Mucosa of gallbladder (tissue), 1 donor: ENCODE data around the gene JAZF1. TPM values are rescaled to one million over a fixed set of nuclear protein-coding genes. Genes with fewer than 3 reads are reported as not detected.

Experiments used
- DNase-seq: peaks from one replicate; pipeline ENCODE4 v3.0.0-alpha.2; 2020; ENCODE audit warnings: low spot score
- total RNA-seq: library from RNA; stranded (reverse); gene quantifications from one replicate; pipeline ENCODE4 v1.2.1, GENCODE V29; 2021
- donor health status: DM: no; HTN: no; CAD: no.

The JAZF1 gene
- total RNA-seq, 1 donor from 2014 or later = 28.1 TPM

- no peak for DNase-seq
Observed at GRCh38 chr7:28165961-28166955, 14.3 kb downstream of the JAZF1 start.

GRCh38 chr7:28165261-28165660 is 15.3 kb downstream of the JAZF1 start:
- DNase-seq = no peak

- no peak for DNase-seq
Observed at GRCh38 chr7:28163949-28164348, 16.6 kb downstream of the JAZF1 start.

GRCh38 chr7:28161331-28161730 is 19.3 kb downstream of the JAZF1 start:
- no peak for DNase-seq

GRCh38 chr7:28160551-28160991 is 20.0 kb downstream of the JAZF1 start:
- no peak for DNase-seq

- DNase-seq = no peak
Observed at GRCh38 chr7:28157831-28158416, 22.7 kb downstream of the JAZF1 start.

GRCh38 chr7:28157076-28157745 is 23.4 kb downstream of the JAZF1 start:
- DNase-seq = no peak

GRCh38 chr7:28156401-28156800 is 24.2 kb downstream of the JAZF1 start:
- no peak for DNase-seq

GRCh38 chr7:28155964-28156363 is 24.6 kb downstream of the JAZF1 start:
- peak; percentile 77 for DNase-seq

- no peak for DNase-seq
Observed at GRCh38 chr7:28155019-28155660, 25.5 kb downstream of the JAZF1 start.

- DNase-seq = no peak
Observed at GRCh38 chr7:28152594-28152993, 28.0 kb downstream of the JAZF1 start.

GRCh38 chr7:28151965-28152364 is 28.6 kb downstream of the JAZF1 start:
- DNase-seq = no peak

- no peak for DNase-seq
Observed at GRCh38 chr7:28149291-28150101, 31.1 kb downstream of the JAZF1 start.

GRCh38 chr7:28145931-28146330 is 34.7 kb downstream of the JAZF1 start:
- DNase-seq = no peak

- no peak for DNase-seq
Observed at GRCh38 chr7:28145090-28145626, 35.4 kb downstream of the JAZF1 start.

GRCh38 chr7:28144266-28144665 is 36.3 kb downstream of the JAZF1 start:
- no peak for DNase-seq

- DNase-seq = no peak
Observed at GRCh38 chr7:28142650-28143049, 37.9 kb downstream of the JAZF1 start.

GRCh38 chr7:28140979-28141378 is 39.6 kb downstream of the JAZF1 start:
- DNase-seq = no peak

GRCh38 chr7:28138837-28139236 is 41.8 kb downstream of the JAZF1 start:
- no peak for DNase-seq

GRCh38 chr7:28137463-28137862 is 43.1 kb downstream of the JAZF1 start:
- no peak for DNase-seq

- no peak for DNase-seq
Observed at GRCh38 chr7:28136885-28137284, 43.7 kb downstream of the JAZF1 start.
